ENCODE measurements around the gene FOXM1.
A peak's percentile ranks its signal among the peaks of the same experiment; 100 is the strongest.

The FOXM1 gene

GRCh38 chr12:2835691-2836403, 41.1 kb downstream of the FOXM1 start:
- DNase-seq: no peak

GRCh38 chr12:2834581-2835491, 42.1 kb downstream of the FOXM1 start, which contains the start of gene NRIP2:
NRIP2 (minus strand) TSS chr12:2835035; CDS start chr12:2834983, 52 bp downstream.
- no peak for DNase-seq

- DNase-seq: no peak
Observed at GRCh38 chr12:2833810-2834209, 43.2 kb downstream of the FOXM1 start.

- DNase-seq: no peak
Observed at GRCh38 chr12:2833327-2833726, 43.6 kb downstream of the FOXM1 start.

GRCh38 chr12:2832550-2833127, 44.3 kb downstream of the FOXM1 start:
- no peak for DNase-seq

GRCh38 chr12:2829275-2829674, 47.7 kb downstream of the FOXM1 start:
- no peak for DNase-seq

- DNase-seq: no peak
Observed at GRCh38 chr12:2826721-2827515, 50.1 kb downstream of the FOXM1 start.

- no peak for DNase-seq
Observed at GRCh38 chr12:2826036-2826435, 50.9 kb downstream of the FOXM1 start.

GRCh38 chr12:2825132-2825531, 51.8 kb downstream of the FOXM1 start:
- DNase-seq: no peak

GRCh38 chr12:2824541-2824940, 52.4 kb downstream of the FOXM1 start:
- no peak for DNase-seq

- no peak for DNase-seq
Observed at GRCh38 chr12:2823483-2823882, 53.5 kb downstream of the FOXM1 start.

GRCh38 chr12:2820432-2820831, 56.5 kb downstream of the FOXM1 start:
- DNase-seq: no peak

GRCh38 chr12:2819810-2820209, 57.2 kb downstream of the FOXM1 start:
- DNase-seq: no peak

- peak; percentile 41 for DNase-seq
Observed at GRCh38 chr12:2813214-2814185, 63.5 kb downstream of the FOXM1 start.

- peak; percentile 93 for DNase-seq
Observed at GRCh38 chr12:2812290-2813213, 64.4 kb downstream of the FOXM1 start, which contains the start of gene ITFG2. ITFG2 (plus strand) TSS chr12:2812668; CDS start chr12:2812761, 93 bp downstream.

GRCh38 chr12:2811801-2812200, 65.2 kb downstream of the FOXM1 start:
- DNase-seq: no peak

All from stimulated activated CD4-positive, alpha-beta T cell treated with anti-CD3 and anti-CD28 coated beads, Interleukin-12 subunit alpha, Interleukin-12 subunit beta, amount 100 ng/mL, for 4 hours (primary cell).